IMR-90 (cell line): ENCODE measurements around the gene SLPI. TPM values are rescaled to one million over a fixed set of nuclear protein-coding genes. Genes with fewer than 3 reads are reported as not detected.

Source experiments
- ATAC-seq: fragments of 200-7000 bp; cut with Tn5 transposase; 2 replicates; pipeline ENCODE4 v1.9.1; 2020; ENCODE audit warnings: low read depth, mild to moderate bottlenecking, moderate library complexity
- BruUV-seq: library from RNA; stranded (reverse); fragments of 400-500 nt; replicated peaks from 2 replicates; lab custom pipeline; 2021; lab: Mats Ljungman, UMichigan
- CTCF ChIA-PET: fragments of 300-600 bp; formaldehyde crosslinking; extraction: SDS; loops from one replicate; lab custom pipeline; 2021; ENCODE audit warnings: antibody characterized with exemption; lab: Yijun Ruan, JAX
- POLR2A ChIA-PET: fragments of 300-600 bp; sonication (Branson Sonifier 250); formaldehyde crosslinking; loops from one replicate; lab custom pipeline; 2022; ENCODE audit warnings: antibody characterized with exemption; ENCODE audit not compliant: unreplicated experiment; lab: Charles Lee
- DNase-seq: peaks from one replicate; pipeline ENCODE4 v3.0.0; 2013
- H2AFZ ChIP-seq: replicated peaks from 2 replicates; pipeline ENCODE3; 2013; ENCODE audit warnings: low read length, mild to moderate bottlenecking; ENCODE audit not compliant: poor library complexity
- H2AK5ac ChIP-seq: 2 replicates; pipeline ENCODE4 v1.6.1; 2013; ENCODE audit warnings: low read depth, low read length, inconsistent platforms
- H2AK9ac ChIP-seq: replicated peaks from 2 replicates; pipeline ENCODE3; 2013; ENCODE audit warnings: mild to moderate bottlenecking, low read depth, low read length, moderate library complexity; ENCODE audit not compliant: poor library complexity
- H2BK120ac ChIP-seq: 2 replicates; pipeline ENCODE4 v1.6.1; 2013; ENCODE audit warnings: low read depth, low read length, inconsistent platforms
- H2BK15ac ChIP-seq: 3 replicates; pipeline ENCODE4 v1.6.1; 2013; ENCODE audit warnings: low read depth, low read length, inconsistent platforms
- H2BK20ac ChIP-seq: 2 replicates; pipeline ENCODE4 v1.6.1; 2013; ENCODE audit warnings: low read depth, mild to moderate bottlenecking, inconsistent platforms, low read length, moderate library complexity
- H2BK5ac ChIP-seq: 2 replicates; pipeline ENCODE4 v1.6.1; 2013; ENCODE audit warnings: mild to moderate bottlenecking, low read depth, low read length, inconsistent platforms; ENCODE audit not compliant: poor library complexity, severe bottlenecking
- H3K14ac ChIP-seq: replicated peaks from 2 replicates; pipeline ENCODE4 v1.6.1; 2013; ENCODE audit warnings: low read depth, low read length, inconsistent platforms
- H3K18ac ChIP-seq: 2 replicates; pipeline ENCODE4 v1.6.1; 2013; ENCODE audit warnings: low read depth, low read length, control low read depth
- H3K23ac ChIP-seq: 2 replicates; pipeline ENCODE4 v1.6.1; 2013; ENCODE audit warnings: low read depth, low read length, inconsistent platforms
- H3K27ac ChIP-seq: 2 replicates; pipeline ENCODE4 v1.5.1; 2013; ENCODE audit warnings: mild to moderate bottlenecking, control low read depth, low read length; ENCODE audit not compliant: insufficient read depth
- H3K27me3 ChIP-seq: 2 replicates; pipeline ENCODE4 v1.6.1; 2013; ENCODE audit warnings: low read length; ENCODE audit not compliant: control insufficient read depth, insufficient read depth
- H3K36me3 ChIP-seq: 2 replicates; pipeline ENCODE4 v1.6.1; 2013; ENCODE audit warnings: low read length, mixed read lengths; ENCODE audit not compliant: control insufficient read depth, insufficient read depth
- H3K4ac ChIP-seq: 2 replicates; pipeline ENCODE4 v1.6.1; 2013; ENCODE audit warnings: low read depth, low read length, inconsistent platforms
- H3K4me1 ChIP-seq: 2 replicates; pipeline ENCODE4 v1.6.1; 2013; ENCODE audit warnings: low read length, mixed read lengths; ENCODE audit not compliant: control insufficient read depth, insufficient read depth
- H3K4me2 ChIP-seq: 2 replicates; pipeline ENCODE4 v1.6.1; 2013; ENCODE audit warnings: low read depth, mild to moderate bottlenecking, control low read depth, low read length, moderate library complexity
- H3K4me3 ChIP-seq: 2 replicates; pipeline ENCODE4 v1.5.1; 2013; ENCODE audit warnings: low read depth, mild to moderate bottlenecking, control low read depth, low read length, moderate library complexity; ENCODE audit not compliant: insufficient read depth
- H3K56ac ChIP-seq: 2 replicates; pipeline ENCODE4 v1.6.1; 2013; ENCODE audit warnings: low read length, inconsistent platforms; ENCODE audit not compliant: insufficient read depth; ENCODE audit errors: extremely low read depth
- H3K79me1 ChIP-seq, 2 experiments: 2 replicates each; pipeline ENCODE4 v1.6.1; 2013; ENCODE audit warnings: low read length in 2 of 2, inconsistent platforms in 1 of 2, low read depth in 1 of 2
- H3K9ac ChIP-seq: 2 replicates; pipeline ENCODE4 v1.6.1; 2013; ENCODE audit warnings: low read depth, low read length, control low read depth
- H3K9me1 ChIP-seq: 2 replicates; pipeline ENCODE4 v1.6.1; 2013; ENCODE audit warnings: low read length, inconsistent platforms; ENCODE audit not compliant: insufficient read depth
- H3K9me3 ChIP-seq: 2 replicates; pipeline ENCODE4 v1.6.1; 2013; ENCODE audit warnings: low read length; ENCODE audit not compliant: control insufficient read depth, insufficient read depth
- H4K20me1 ChIP-seq: 2 replicates; pipeline ENCODE4 v1.6.1; 2013; ENCODE audit warnings: low read length, inconsistent platforms; ENCODE audit not compliant: insufficient read depth
- H4K5ac ChIP-seq: 2 replicates; pipeline ENCODE4 v1.6.1; 2013; ENCODE audit warnings: mild to moderate bottlenecking, low read depth, low read length, control low read depth
- H4K8ac ChIP-seq, 2 experiments: 2 replicates each; pipeline ENCODE4 v1.6.1; 2013; ENCODE audit warnings: low read depth in 2 of 2, low read length in 2 of 2, control low read depth in 1 of 2, inconsistent platforms in 1 of 2
- H4K91ac ChIP-seq: 2 replicates; pipeline ENCODE4 v1.6.1; 2013; ENCODE audit warnings: low read depth, low read length, inconsistent platforms; ENCODE audit not compliant: insufficient read depth
- MAFK ChIP-seq: IDR thresholded peaks from 2 replicates; pipeline ENCODE4 v1.6.1; 2012; ENCODE audit warnings: low read depth, low read length, improper control_type of control experiment
- MXI1 ChIP-seq: IDR thresholded peaks from 2 replicates; pipeline ENCODE4 v1.6.1; 2012; ENCODE audit warnings: low read depth, mild to moderate bottlenecking, low read length, moderate library complexity, borderline replicate concordance
- POLR2A ChIP-seq: IDR thresholded peaks from 2 replicates; pipeline ENCODE4 v1.6.1; 2012; ENCODE audit warnings: mild to moderate bottlenecking, low read depth, low read length
- RAD21 ChIP-seq: IDR thresholded peaks from 2 replicates; pipeline ENCODE4 v1.6.1; 2012; ENCODE audit warnings: low read length, improper control_type of control experiment
- RCOR1 ChIP-seq: IDR thresholded peaks from 2 replicates; pipeline ENCODE4 v1.6.1; 2012; ENCODE audit warnings: mild to moderate bottlenecking, low read length, improper control_type of control experiment; ENCODE audit not compliant: insufficient replicate concordance
- RFX5 ChIP-seq: IDR thresholded peaks from 2 replicates; pipeline ENCODE4 v1.8.0; 2012; ENCODE audit warnings: low read depth, mild to moderate bottlenecking, low read length, moderate library complexity
- SMC3 ChIP-seq: fragments of 150-350 bp; IDR thresholded peaks from 2 replicates; pipeline ENCODE4 v1.6.1; 2016; ENCODE audit warnings: low read depth, mild to moderate bottlenecking, antibody characterized with exemption, low read length, moderate library complexity
- WGBS, 2 experiments: methylation state at CpG; one replicate each; pipeline versions ENCODE4 v1.1.5 to v1.1.7; 2013; ENCODE audit warnings: missing lambda C conversion rate in 2 of 2; ENCODE audit not compliant: insufficient read length in 1 of 2; ENCODE audit errors: extremely low coverage in 2 of 2; 5-methylcytosine and 5-hydroxymethylcytosine counted together
- dilution Hi-C: fragments of 300-500 bp; cut with HindIII; formaldehyde crosslinking; loops from one replicate; pipeline ENCODE4 v1.14.3; 2018; ENCODE audit warnings: low sequenced_read_pairs; ENCODE audit not compliant: unreplicated experiment
- in situ Hi-C: fragments of 300-500 bp; cut with MboI; formaldehyde crosslinking; loops from 3 replicates; pipeline ENCODE4 v1.14.3; 2019; ENCODE audit warnings: low sequenced_read_pairs, inconsistent platforms, mixed read lengths
- intact Hi-C: fragments of 100-400 bp; cut with micrococcal nuclease; formaldehyde crosslinking; loops from 2 replicates; pipeline ENCODE4 v1.10.0; 2022
- polyA plus RNA-seq, 3 experiments: library from polyadenylated mRNA; depleted of rRNA; stranded (reverse); fragments of >200 nt; gene quantifications; 2 replicates each; pipeline ENCODE4 v1.2.3, GENCODE V29; 2012; ENCODE audit warnings: low replicate concordance in 1 of 3
- total RNA-seq: library from RNA; depleted of rRNA; stranded (reverse); fragments of >200 nt; gene quantifications from 2 replicates; pipeline ENCODE4 v1.2.3, GENCODE V29; 2012
- TF ChIP-seq, protein P1 (sequence below): fragments of 150-350 bp; IDR thresholded peaks from 2 replicates; pipeline ENCODE4 v1.6.1; 2016; ENCODE audit warnings: low read depth, mild to moderate bottlenecking, low read length, moderate library complexity, borderline replicate concordance
- TF ChIP-seq, protein P2 (sequence below): fragments of 150-350 bp; IDR thresholded peaks from 2 replicates; pipeline ENCODE4 v1.6.1; 2017; ENCODE audit warnings: mild to moderate bottlenecking, antibody characterized with exemption, low read length, low read depth
- TF ChIP-seq, protein P3 (sequence below): conservative IDR thresholded peaks from 2 replicates; pipeline ENCODE4 v1.5.1; 2012; ENCODE audit warnings: mild to moderate bottlenecking, low read depth, low read length, improper control_type of control experiment

The SLPI gene
- total and polyA plus RNA-seq, 2 of the 4 experiments (the other 2 are of a cell fraction): not detected

DNA sequence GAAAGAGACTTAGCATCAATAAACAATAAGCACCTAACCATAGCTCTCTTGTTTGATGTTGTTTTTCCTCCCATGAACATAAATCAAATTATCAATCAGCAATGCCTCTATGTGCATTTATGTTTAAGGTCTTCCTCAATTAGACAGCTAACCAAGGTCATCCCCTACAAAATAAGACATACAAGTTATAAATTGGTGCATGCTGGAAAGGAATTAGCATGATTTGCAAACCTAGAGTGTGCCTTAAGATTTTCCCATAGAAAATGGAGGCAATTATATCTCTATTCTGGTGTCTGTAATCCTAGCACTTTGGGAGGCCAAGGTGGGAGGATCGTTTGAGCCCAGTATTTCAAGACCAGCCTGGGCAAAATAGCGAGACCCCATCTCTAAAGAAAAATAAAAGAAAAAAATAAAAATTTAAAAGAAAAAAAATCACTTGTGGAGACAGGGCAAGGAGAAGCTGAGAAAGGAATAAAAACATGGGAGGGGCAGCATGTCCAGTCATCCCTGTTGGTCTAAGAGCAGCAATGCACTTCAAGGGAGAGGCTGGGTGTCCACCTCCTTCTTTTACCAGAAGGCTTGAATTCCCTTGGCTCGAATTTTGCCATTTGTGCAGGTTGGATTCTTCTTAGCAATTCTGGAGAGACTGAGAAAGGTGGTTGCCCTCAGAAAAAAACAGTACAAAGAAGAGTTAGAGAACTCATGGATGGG lies 9.3 kb upstream of the SLPI start:
- Histone ChIP-seq H3K27ac (no peak overlapping the region), H3K14ac (no peak overlapping the region), H2AK9ac (no peak overlapping the region), H3K4me2 (no peak overlapping the region), H2BK15ac (no peak overlapping the region), H4K8ac (no peak overlapping the region), H3K23ac (no peak overlapping the region), H3K9me3 (no peaks in the 10 kb centered on the region), H2AK5ac (no peak overlapping the region), H3K18ac (no peak overlapping the region), H2AFZ (no peak overlapping the region), H2BK120ac (no peak overlapping the region), H3K27me3 (peaks cover 8% of the 10 kb centered on the region), H4K20me1 (no peaks in the 10 kb centered on the region), H4K5ac (no peak overlapping the region), H3K4me1 (no peaks in the 10 kb centered on the region), H3K9me1 (no peaks in the 10 kb centered on the region), H3K79me1 (no peaks in the 10 kb centered on the region), H2BK5ac (no peak overlapping the region), H4K91ac (no peak overlapping the region), H3K4me3 (no peak overlapping the region), H3K56ac (no peak overlapping the region), H3K36me3 (no peaks in the 10 kb centered on the region), H2BK20ac (no peak overlapping the region), H3K4ac (no peak overlapping the region), H3K9ac (no peak overlapping the region)
- DNase-seq: no peak
- no peak for TF ChIP-seq SMC3
- TF ChIP-seq, protein P1, sequence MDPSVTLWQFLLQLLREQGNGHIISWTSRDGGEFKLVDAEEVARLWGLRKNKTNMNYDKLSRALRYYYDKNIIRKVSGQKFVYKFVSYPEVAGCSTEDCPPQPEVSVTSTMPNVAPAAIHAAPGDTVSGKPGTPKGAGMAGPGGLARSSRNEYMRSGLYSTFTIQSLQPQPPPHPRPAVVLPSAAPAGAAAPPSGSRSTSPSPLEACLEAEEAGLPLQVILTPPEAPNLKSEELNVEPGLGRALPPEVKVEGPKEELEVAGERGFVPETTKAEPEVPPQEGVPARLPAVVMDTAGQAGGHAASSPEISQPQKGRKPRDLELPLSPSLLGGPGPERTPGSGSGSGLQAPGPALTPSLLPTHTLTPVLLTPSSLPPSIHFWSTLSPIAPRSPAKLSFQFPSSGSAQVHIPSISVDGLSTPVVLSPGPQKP: no peak
- no peak for TF ChIP-seq MAFK
- TF ChIP-seq, protein P2, sequence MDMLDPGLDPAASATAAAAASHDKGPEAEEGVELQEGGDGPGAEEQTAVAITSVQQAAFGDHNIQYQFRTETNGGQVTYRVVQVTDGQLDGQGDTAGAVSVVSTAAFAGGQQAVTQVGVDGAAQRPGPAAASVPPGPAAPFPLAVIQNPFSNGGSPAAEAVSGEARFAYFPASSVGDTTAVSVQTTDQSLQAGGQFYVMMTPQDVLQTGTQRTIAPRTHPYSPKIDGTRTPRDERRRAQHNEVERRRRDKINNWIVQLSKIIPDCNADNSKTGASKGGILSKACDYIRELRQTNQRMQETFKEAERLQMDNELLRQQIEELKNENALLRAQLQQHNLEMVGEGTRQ: no peak
- no peak for TF ChIP-seq RFX5
- TF ChIP-seq RCOR1: no peak
- TF ChIP-seq, protein P3, sequence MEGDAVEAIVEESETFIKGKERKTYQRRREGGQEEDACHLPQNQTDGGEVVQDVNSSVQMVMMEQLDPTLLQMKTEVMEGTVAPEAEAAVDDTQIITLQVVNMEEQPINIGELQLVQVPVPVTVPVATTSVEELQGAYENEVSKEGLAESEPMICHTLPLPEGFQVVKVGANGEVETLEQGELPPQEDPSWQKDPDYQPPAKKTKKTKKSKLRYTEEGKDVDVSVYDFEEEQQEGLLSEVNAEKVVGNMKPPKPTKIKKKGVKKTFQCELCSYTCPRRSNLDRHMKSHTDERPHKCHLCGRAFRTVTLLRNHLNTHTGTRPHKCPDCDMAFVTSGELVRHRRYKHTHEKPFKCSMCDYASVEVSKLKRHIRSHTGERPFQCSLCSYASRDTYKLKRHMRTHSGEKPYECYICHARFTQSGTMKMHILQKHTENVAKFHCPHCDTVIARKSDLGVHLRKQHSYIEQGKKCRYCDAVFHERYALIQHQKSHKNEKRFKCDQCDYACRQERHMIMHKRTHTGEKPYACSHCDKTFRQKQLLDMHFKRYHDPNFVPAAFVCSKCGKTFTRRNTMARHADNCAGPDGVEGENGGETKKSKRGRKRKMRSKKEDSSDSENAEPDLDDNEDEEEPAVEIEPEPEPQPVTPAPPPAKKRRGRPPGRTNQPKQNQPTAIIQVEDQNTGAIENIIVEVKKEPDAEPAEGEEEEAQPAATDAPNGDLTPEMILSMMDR: no peak
- TF ChIP-seq RAD21: no peak
- TF ChIP-seq POLR2A: no peak
- no peak for TF ChIP-seq MXI1
- in situ Hi-C loops: no loop called here
- ChIA-PET CTCF (no interaction called here), POLR2A (no interaction called here)
- intact Hi-C loops: no loop called here
- WGBS, 2 experiments: no CpG with 5 or more reads among the region's 3 CpGs
- ATAC-seq: no peak
- no TSS peak for BruUV-seq
- dilution Hi-C loops: no loop called here
